HuH-7 (cell line): ENCODE data around the gene PIGO.

Experiments
- DNase-seq: peaks from one replicate; pipeline ENCODE4 v3.0.0; 2011; ENCODE audit warnings: low spot score

PIGO gene

GRCh38 chr9:35105571-35106342 is 9.4 kb upstream of the PIGO start:
- no peak for DNase-seq

- DNase-seq = no peak
These were observed 8.7 kb upstream of the PIGO start for GRCh38 chr9:35105126-35105525.

- DNase-seq = no peak
These were observed 8.2 kb upstream of the PIGO start for GRCh38 chr9:35104586-35104985.

GRCh38 chr9:35103660-35104191 is 7.3 kb upstream of the PIGO start:
- no peak for DNase-seq

GRCh38 chr9:35102769-35103659 is 6.6 kb upstream of the PIGO start, which contains the start of gene STOML2:
Gene STOML2 (minus strand): TSS chr9:35103131. CDS start chr9:35103094, 37 bp downstream.
- peak; percentile 98 for DNase-seq

GRCh38 chr9:35102465-35102768 is 6.0 kb upstream of the PIGO start:
- DNase-seq = no peak

GRCh38 chr9:35097573-35097972 is 1.2 kb upstream of the PIGO start:
- DNase-seq = no peak

DNA sequence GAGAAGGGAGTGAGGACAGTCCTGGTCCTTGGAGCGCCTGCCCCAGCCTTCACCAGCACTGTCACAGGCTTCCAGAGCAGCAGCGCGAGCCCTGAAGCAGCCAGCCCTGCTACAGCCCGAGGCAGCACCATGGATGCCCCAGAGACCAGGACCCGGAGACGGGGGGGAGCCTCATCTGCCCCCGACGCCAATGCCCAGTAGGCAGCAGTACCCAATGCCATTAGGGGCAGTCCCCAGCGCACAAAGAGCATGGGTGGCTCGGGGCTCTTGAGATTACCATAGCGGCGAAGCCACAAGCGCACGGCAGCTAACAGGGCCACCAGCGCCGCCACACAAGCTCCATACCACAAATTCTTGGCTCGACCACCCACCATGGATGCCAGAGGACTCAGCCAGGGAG is 4.9 kb downstream of the PIGO start:
- no peak for DNase-seq

- DNase-seq = no peak
These were observed 7.0 kb downstream of the PIGO start for GRCh38 chr9:35089434-35089833.

GRCh38 chr9:35085078-35085477 is 11.3 kb downstream of the PIGO start:
- DNase-seq = no peak

GRCh38 chr9:35079426-35080341 is 16.7 kb downstream of the PIGO start, which contains the start of gene FANCG:
Gene FANCG (minus strand): TSS chr9:35079942. CDS start chr9:35079524, 418 bp downstream.
- DNase-seq = peak; percentile 91

- no peak for DNase-seq
These were observed 17.4 kb downstream of the PIGO start for GRCh38 chr9:35079041-35079425.

DNA sequence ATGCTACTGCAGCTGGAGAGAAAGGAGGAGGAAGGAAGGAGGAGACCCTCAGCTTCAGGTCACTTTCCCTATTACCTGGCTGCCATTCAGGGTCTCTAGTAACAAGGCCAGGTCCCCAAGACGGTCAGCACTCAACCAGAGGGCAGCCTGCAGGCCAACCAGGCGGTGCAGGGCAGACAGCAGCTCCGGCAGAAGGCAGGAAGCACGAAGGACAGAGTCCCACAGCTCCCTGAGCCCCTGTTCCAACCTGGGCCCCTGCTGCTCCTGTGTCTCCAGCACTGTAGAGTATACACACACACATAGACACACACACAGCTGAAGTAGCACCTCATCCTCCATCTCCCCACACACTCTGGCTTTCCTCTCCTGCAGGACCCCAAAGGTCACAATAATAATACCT is 18.3 kb downstream of the PIGO start:
- DNase-seq = no peak

- DNase-seq = no peak
These were observed 19.5 kb downstream of the PIGO start for GRCh38 chr9:35076848-35077247.

DNA sequence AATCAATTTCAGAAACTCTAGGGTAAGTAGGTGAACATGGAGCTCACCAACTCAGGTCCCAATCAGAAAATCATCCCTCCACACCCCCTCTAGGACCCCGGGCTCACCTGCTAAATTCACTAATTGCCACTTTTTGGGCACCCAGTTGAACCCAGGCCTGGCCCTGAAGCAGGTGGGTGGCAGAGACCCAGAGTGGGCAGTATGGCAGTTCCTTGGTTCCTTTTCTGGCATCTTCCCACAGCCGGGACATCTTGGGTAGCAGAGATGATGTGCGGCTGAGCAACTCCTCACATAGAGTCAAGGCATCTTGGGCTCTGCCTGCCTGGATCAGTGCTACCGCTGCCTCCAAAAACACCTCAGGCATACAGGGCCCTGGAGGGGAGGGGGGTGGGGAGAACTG is 21.0 kb downstream of the PIGO start:
- no peak for DNase-seq

GRCh38 chr9:35074791-35075190 is 21.6 kb downstream of the PIGO start:
- DNase-seq = no peak

DNA sequence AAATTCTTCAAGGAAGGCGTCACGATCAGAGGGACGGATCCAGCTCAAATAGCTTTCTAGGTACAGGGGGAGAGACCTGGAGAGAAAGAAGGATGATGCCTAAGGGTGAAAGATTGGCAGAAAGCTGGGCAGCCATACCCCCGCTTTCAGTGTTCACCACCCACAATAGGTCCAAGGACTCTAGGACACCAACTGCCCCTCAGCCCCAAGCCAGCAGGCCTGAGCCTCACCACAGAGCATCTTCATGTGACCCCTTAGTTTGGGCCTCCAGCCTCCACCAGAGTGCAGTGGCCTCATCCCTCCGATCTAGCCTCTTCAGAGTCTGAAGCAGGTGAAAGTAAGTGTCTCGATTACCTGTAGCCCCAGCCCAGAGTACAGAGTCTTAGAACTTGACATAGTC is 22.2 kb downstream of the PIGO start:
- DNase-seq = no peak

DNA sequence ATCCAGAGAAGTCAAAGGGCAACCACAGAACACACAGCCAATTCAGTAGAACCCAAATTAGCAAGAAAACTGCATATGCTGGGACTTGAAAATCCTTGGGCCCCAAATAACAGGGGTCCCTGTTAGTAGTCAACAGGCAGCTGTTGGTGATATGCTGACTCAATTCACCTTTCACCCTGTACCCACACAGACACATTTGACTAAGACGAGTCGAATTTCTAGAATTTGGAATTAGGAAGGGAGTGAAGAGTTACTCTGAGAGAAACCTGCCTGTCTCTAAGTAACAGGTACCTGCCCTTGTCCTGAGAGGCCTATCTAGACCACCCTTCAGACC is 23.1 kb downstream of the PIGO start:
- DNase-seq = no peak

- peak; percentile 99 for DNase-seq
These were observed 23.7 kb downstream of the PIGO start, which contains the start of gene VCP for GRCh38 chr9:35072461-35073278. Gene VCP (minus strand): TSS chr9:35072625. CDS start chr9:35072353, 272 bp downstream.

- peak; percentile 72 for DNase-seq
These were observed 24.5 kb downstream of the PIGO start for GRCh38 chr9:35071814-35072460.
